H1 (cell line): ENCODE measurements around the gene ZNF593. TPM values are rescaled to one million over a fixed set of nuclear protein-coding genes. Genes with fewer than 3 reads are reported as not detected.

Source experiments
- CTCF ChIA-PET: fragments of 300-600 bp; sonication (Branson Sonifier 250); formaldehyde crosslinking; loops from one replicate; lab custom pipeline; 2021; ENCODE audit not compliant: partially characterized antibody; lab: Charles Lee
- POLR2A ChIA-PET: fragments of 300-600 bp; sonication (Branson Sonifier 250); formaldehyde crosslinking; loops from one replicate; lab custom pipeline; 2021; ENCODE audit warnings: inconsistent platforms; ENCODE audit not compliant: partially characterized antibody; lab: Charles Lee
- DNase-seq, 2 experiments: peaks; one replicate each; pipeline versions ENCODE4 v3.0.0 to v3.0.0-alpha.2; 2010 to 2022; ENCODE audit warnings: low spot score in 2 of 2, low read depth in 1 of 2, mixed read lengths in 1 of 2
- FAIRE-seq: peaks from 2 replicates; lab custom pipeline; 2011; peaks lifted over from hg19 to GRCh38; lab: Jason Lieb, UNC
- H2AFZ ChIP-seq: 2 replicates; pipeline ENCODE4 v1.8.1; 2012; ENCODE audit warnings: low read length, inconsistent platforms
- H2AK5ac ChIP-seq: 2 replicates; pipeline ENCODE4 v1.6.1; 2013; ENCODE audit warnings: low read depth, low read length
- H2BK120ac ChIP-seq: replicated peaks from 2 replicates; pipeline ENCODE3; 2013; ENCODE audit warnings: low read depth, low read length, inconsistent platforms
- H2BK12ac ChIP-seq: 2 replicates; pipeline ENCODE4 v1.6.1; 2013; ENCODE audit warnings: low read depth, low read length
- H2BK15ac ChIP-seq: 2 replicates; pipeline ENCODE4 v1.6.1; 2013; ENCODE audit warnings: low read length
- H2BK20ac ChIP-seq: 2 replicates; pipeline ENCODE4 v1.6.1; 2013; ENCODE audit warnings: low read length
- H2BK5ac ChIP-seq: 2 replicates; pipeline ENCODE4 v1.6.1; 2013; ENCODE audit warnings: low read depth, low read length
- H3K14ac ChIP-seq: 2 replicates; pipeline ENCODE4 v1.6.1; 2013; ENCODE audit warnings: inconsistent platforms; ENCODE audit not compliant: insufficient read length
- H3K18ac ChIP-seq: 2 replicates; pipeline ENCODE4 v1.6.1; 2013; ENCODE audit warnings: low read length; ENCODE audit errors: extremely low read depth
- H3K23ac ChIP-seq: 2 replicates; pipeline ENCODE4 v1.6.1; 2013; ENCODE audit warnings: inconsistent platforms; ENCODE audit not compliant: insufficient read length
- H3K23me2 ChIP-seq: 2 replicates; pipeline ENCODE4 v1.6.1; 2013; ENCODE audit warnings: low read depth, low read length
- H3K27ac ChIP-seq: 2 replicates; pipeline ENCODE4 v1.6.1; 2011; ENCODE audit warnings: low read depth, low read length, inconsistent platforms
- H3K27me3 ChIP-seq, 4 experiments: replicated peaks in 1 of 4; 1 replicate in 1 of 4; 2 replicates in 3 of 4; pipeline versions ENCODE4 v1.6.1 to v1.8.1; 2011 to 2013; ENCODE audit warnings: low read length in 3 of 4, mild to moderate bottlenecking in 3 of 4, inconsistent platforms in 2 of 4, mixed read lengths in 2 of 4, moderate library complexity in 1 of 4; ENCODE audit not compliant: control insufficient read depth in 3 of 4, insufficient read depth in 3 of 4; ENCODE audit errors: extremely low read depth in 1 of 4
- H3K36me3 ChIP-seq, 4 experiments: 2 replicates each; pipeline versions ENCODE4 v1.6.1 to v1.8.1; 2011 to 2013; ENCODE audit warnings: mild to moderate bottlenecking in 4 of 4, low read length in 3 of 4, moderate library complexity in 2 of 4, control low read depth in 1 of 4, inconsistent platforms in 1 of 4; ENCODE audit not compliant: insufficient read depth in 4 of 4, control insufficient read depth in 2 of 4
- H3K4ac ChIP-seq: replicated peaks from 2 replicates; pipeline ENCODE3; 2013; ENCODE audit warnings: low read length, low read depth, mixed read lengths, inconsistent platforms; ENCODE audit not compliant: insufficient read length
- H3K4me1 ChIP-seq, 4 experiments: replicated peaks in 1 of 4; 1 replicate in 1 of 4; 2 replicates in 3 of 4; pipeline versions ENCODE4 v1.6.1 to v1.8.1; 2011 to 2013; ENCODE audit warnings: low read length in 3 of 4, inconsistent platforms in 2 of 4, mixed read lengths in 1 of 4; ENCODE audit not compliant: insufficient read depth in 4 of 4, control insufficient read depth in 3 of 4
- H3K4me2 ChIP-seq, 2 experiments: 2 replicates each; pipeline versions ENCODE4 v1.6.1 to v1.8.1; 2011 to 2013; ENCODE audit warnings: low read depth in 2 of 2, low read length in 2 of 2, control low read depth in 1 of 2, inconsistent platforms in 1 of 2, mild to moderate bottlenecking in 1 of 2; ENCODE audit not compliant: insufficient read depth in 1 of 2
- H3K4me3 ChIP-seq, 4 experiments: fragments of 200-600, 300-600 bp in 1 of 4; sonication (generic), shearing (Covaris generic), sonication (Bioruptor Twin) in 1 of 4; 2 replicates each; pipeline versions ENCODE4 v1.5.1 to v1.8.1; 2011 to 2016; ENCODE audit warnings: low read length in 4 of 4, low read depth in 3 of 4, control low read depth in 2 of 4, inconsistent platforms in 2 of 4, mild to moderate bottlenecking in 2 of 4, mixed read lengths in 1 of 4, moderate library complexity in 1 of 4; ENCODE audit not compliant: insufficient read depth in 2 of 4; ENCODE audit errors: extremely low read depth in 1 of 4
- H3K56ac ChIP-seq: replicated peaks from 2 replicates; pipeline ENCODE3; 2013; ENCODE audit warnings: low read depth, mild to moderate bottlenecking, mixed read lengths, low read length, inconsistent platforms; ENCODE audit not compliant: insufficient read length
- H3K79me1 ChIP-seq: 2 replicates; pipeline ENCODE4 v1.6.1; 2013; ENCODE audit warnings: low read depth, low read length, control low read depth
- H3K79me2 ChIP-seq, 2 experiments: 2 replicates each; pipeline versions ENCODE4 v1.6.1 to v1.8.1; 2012 to 2013; ENCODE audit warnings: low read length in 2 of 2, mild to moderate bottlenecking in 2 of 2, inconsistent platforms in 1 of 2; ENCODE audit not compliant: insufficient read depth in 2 of 2, control insufficient read depth in 1 of 2
- H3K9ac ChIP-seq, 4 experiments: replicated peaks in 1 of 4; 1 replicate in 1 of 4; 2 replicates in 3 of 4; pipeline versions ENCODE4 v1.6.1 to v1.8.1; 2011 to 2013; ENCODE audit warnings: low read depth in 3 of 4, low read length in 3 of 4, control low read depth in 2 of 4, mild to moderate bottlenecking in 2 of 4, moderate library complexity in 2 of 4, inconsistent platforms in 1 of 4; ENCODE audit errors: extremely low read depth in 1 of 4
- H3K9me3 ChIP-seq, 2 experiments: 2 replicates each; pipeline versions ENCODE4 v1.6.1 to v1.8.1; 2012 to 2013; ENCODE audit warnings: mild to moderate bottlenecking in 2 of 2, moderate library complexity in 2 of 2, control low read depth in 1 of 2, inconsistent platforms in 1 of 2, low read depth in 1 of 2, low read length in 1 of 2, mixed read lengths in 1 of 2; ENCODE audit not compliant: insufficient read depth in 2 of 2
- H4K20me1 ChIP-seq, 2 experiments: replicated peaks in 1 of 2; 2 replicates each; pipeline versions ENCODE3 to v1.8.1; 2011 to 2013; ENCODE audit warnings: inconsistent platforms in 2 of 2, low read length in 2 of 2, mild to moderate bottlenecking in 1 of 2; ENCODE audit not compliant: insufficient read depth in 2 of 2, control insufficient read depth in 1 of 2
- H4K5ac ChIP-seq: 2 replicates; pipeline ENCODE4 v1.6.1; 2013; ENCODE audit warnings: low read length, low read depth, mixed read lengths, inconsistent platforms; ENCODE audit not compliant: insufficient read length
- H4K8ac ChIP-seq: 2 replicates; pipeline ENCODE4 v1.8.0; 2013; ENCODE audit warnings: mild to moderate bottlenecking, moderate library complexity, low read length, inconsistent platforms; ENCODE audit not compliant: insufficient read depth; ENCODE audit errors: extremely low read depth
- H4K91ac ChIP-seq: replicated peaks from 2 replicates; pipeline ENCODE3; 2013; ENCODE audit warnings: low read length, mixed read lengths, inconsistent platforms; ENCODE audit not compliant: insufficient read length
- ASH2L ChIP-seq: fragments of 200-600, 300-600 bp; sonication (generic); IDR thresholded peaks from one replicate; pipeline ENCODE4 v1.7.1; 2017; ENCODE audit warnings: low read length
- BRCA1 ChIP-seq: IDR thresholded peaks from 2 replicates; pipeline ENCODE4 v1.6.1; 2012; ENCODE audit warnings: low read depth, low read length, improper control_type of control experiment
- CHD1 ChIP-seq: IDR thresholded peaks from 2 replicates; pipeline ENCODE4 v1.6.1; 2012; ENCODE audit warnings: low read depth, low read length, improper control_type of control experiment
- EZH2 ChIP-seq: fragments of 200-600 bp; sonication (generic); IDR thresholded peaks from 2 replicates; pipeline ENCODE4 v1.7.1; 2012; ENCODE audit warnings: low read depth, mild to moderate bottlenecking, moderate library complexity, low read length, inconsistent platforms; ENCODE audit not compliant: severe bottlenecking
- JUN ChIP-seq: IDR thresholded peaks from 2 replicates; pipeline ENCODE4 v1.6.1; 2011; ENCODE audit warnings: low read depth, mild to moderate bottlenecking, improper control_type of control experiment, low read length
- JUND ChIP-seq: IDR thresholded peaks from 2 replicates; pipeline ENCODE4 v1.6.1; 2011; ENCODE audit warnings: mild to moderate bottlenecking, improper control_type of control experiment, low read length
- KDM5A ChIP-seq: fragments of 200-600 bp; IDR thresholded peaks from 2 replicates; pipeline ENCODE4 v1.7.1; 2012; ENCODE audit warnings: mild to moderate bottlenecking, low read length, inconsistent platforms, mixed read lengths
- PHF8 ChIP-seq: fragments of 200-600 bp; sonication (generic); conservative IDR thresholded peaks from 2 replicates; pipeline ENCODE4 v1.7.1; 2012; ENCODE audit warnings: low read depth, mild to moderate bottlenecking, inconsistent platforms, low read length, moderate library complexity
- POLR2A ChIP-seq, 2 experiments: IDR thresholded peaks; 1 replicate in 1 of 2; 2 replicates in 1 of 2; pipeline ENCODE4 v1.6.1; 2011; ENCODE audit warnings: low read depth in 2 of 2, low read length in 2 of 2, mild to moderate bottlenecking in 2 of 2; ENCODE audit errors: control extremely low read depth in 1 of 2
- RXRA ChIP-seq: IDR thresholded peaks from 2 replicates; pipeline ENCODE4 v1.6.1; 2011; ENCODE audit warnings: low read depth, mild to moderate bottlenecking, low read length, moderate library complexity; ENCODE audit not compliant: insufficient read depth
- SAP30 ChIP-seq: fragments of 300-600 bp; sonication (generic); IDR thresholded peaks from 2 replicates; pipeline ENCODE4 v1.7.1; 2012; ENCODE audit warnings: low read length, moderate library complexity, mild to moderate bottlenecking, inconsistent platforms; ENCODE audit not compliant: insufficient read depth, insufficient replicate concordance
- SP1 ChIP-seq: IDR thresholded peaks from 2 replicates; pipeline ENCODE4 v1.6.1; 2011; ENCODE audit warnings: low read depth, low read length
- TEAD4 ChIP-seq: IDR thresholded peaks from 2 replicates; pipeline ENCODE4 v1.6.1; 2012; ENCODE audit warnings: low read depth, low read length, inconsistent platforms, mixed read lengths
- WGBS, 2 experiments: shearing (Covaris generic) in 1 of 2; methylation state at CpG; one replicate each; pipeline versions ENCODE4 v1.1.6 to v1.1.7; 2013 to 2015; ENCODE audit warnings: low lambda C conversion rate in 2 of 2, mixed read lengths in 2 of 2, inconsistent platforms in 1 of 2, low coverage in 1 of 2, missing lambda C conversion rate in 1 of 2; ENCODE audit not compliant: insufficient replicate concordance in 2 of 2, insufficient coverage in 1 of 2, insufficient read length in 1 of 2; ENCODE audit errors: extremely low coverage in 1 of 2, missing lambda C conversion rate in 1 of 2; 5-methylcytosine and 5-hydroxymethylcytosine counted together
- polyA plus RNA-seq, 7 experiments: library from polyadenylated mRNA; depleted of rRNA in 3 of 7; stranded (reverse) in 5 of 7; unstranded in 2 of 7; fragments of >200 nt in 5 of 7; fragments of 200-250 nt in 2 of 7; gene quantifications; 1 replicate in 5 of 7; 2 replicates in 1 of 7; 4 replicates in 1 of 7; pipeline versions ENCODE4 v1.2.1 to v1.2.3, GENCODE V29; 2011 to 2013; ENCODE audit warnings: missing spikeins in 2 of 7, mixed read lengths in 2 of 7
- total RNA-seq: library from RNA; stranded (reverse); fragmentation: NEBNext Ultra II Directional; extraction: Animal tissue kit (Norgen Biotek cat#: 25700); gene quantifications from 2 replicates; pipeline ENCODE4 v1.2.1, GENCODE V29; 2021

Gene ZNF593
- total and polyA plus RNA-seq, 2 of the 8 experiments (the other 6 are each of a cell fraction or from before 2014, with no cell fraction given), result 38.2 to 68.0 TPM

DNA sequence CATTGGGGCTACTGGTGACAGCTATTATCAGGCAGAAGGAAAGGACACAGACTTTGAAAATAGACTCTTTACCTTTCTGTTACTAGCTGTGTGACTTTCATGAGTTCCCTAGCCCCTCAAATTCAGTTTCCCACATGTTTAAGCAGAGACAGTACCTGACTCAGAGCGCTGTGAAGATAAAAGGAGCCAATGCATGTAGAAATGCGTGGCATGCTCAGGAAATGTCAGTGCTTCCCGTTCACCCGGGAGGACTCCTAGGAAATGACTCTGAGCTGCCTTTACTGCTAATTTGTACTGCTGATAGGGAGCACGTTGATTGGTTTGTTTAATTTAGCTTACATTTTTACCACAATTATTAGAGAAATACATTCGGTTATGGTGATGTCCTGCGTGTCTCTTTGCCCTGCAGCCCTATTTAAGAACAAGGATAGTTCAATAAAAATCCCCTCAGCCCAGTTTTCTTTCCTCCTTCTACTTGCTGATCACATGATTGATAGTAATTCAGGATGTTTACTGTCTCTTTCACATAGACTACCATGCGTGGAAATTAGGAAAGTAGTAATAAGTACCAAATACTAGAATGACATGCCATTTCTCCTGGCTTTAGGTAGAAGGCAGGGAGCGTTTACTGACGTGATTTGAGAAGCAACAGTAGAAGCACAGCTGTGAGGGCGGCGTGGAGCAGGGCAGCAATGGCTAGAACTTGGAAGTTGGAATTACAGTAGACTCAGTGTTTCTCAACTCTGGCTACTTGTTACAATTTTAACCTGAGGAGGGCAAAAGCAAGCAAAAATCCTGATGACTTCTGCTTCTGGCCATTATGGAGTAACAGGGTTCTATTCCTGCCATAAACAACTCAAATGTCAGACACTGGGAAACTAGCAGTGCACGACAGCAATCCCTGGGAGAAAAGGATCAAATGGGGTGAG, 42.2 kb upstream of the ZNF593 start:
- FAIRE-seq, result no peak
- ChIA-PET POLR2A (interaction anchor here (0.8 to 1.9 kb wide), 4 partner anchors 7 to 24 kb away, joined by 3 to 4 read pairs (median 4); no protein-coding TSS in a partner anchor), CTCF (interaction anchor here (0.7 to 4.2 kb wide), 7 partner anchors 10 to 98 kb away, joined by 3 to 44 read pairs (median 4); partner anchors contain the start of gene ZNF593)
- Histone ChIP-seq H3K9me3 (no peaks in the 10 kb centered on the region), H4K5ac (no peak overlapping the region), H3K27ac (no peak overlapping the region), H4K8ac (no peak overlapping the region), H2BK15ac (no peak overlapping the region), H3K18ac (no peak overlapping the region), H3K4me2 (no peak overlapping the region), H3K23ac (no peak overlapping the region), H3K14ac (no peak overlapping the region), H3K9ac (no peak overlapping the region), H4K20me1 (peaks cover 0 to 2% of the 10 kb centered on the region in 2 experiments), H3K79me2 (no peaks in the 10 kb centered on the region), H3K27me3 (no peaks in the 10 kb centered on the region), H3K23me2 (no peaks in the 10 kb centered on the region; the same call in 1 of the 2 replicates), H2BK5ac (no peak overlapping the region), H2BK20ac (no peak overlapping the region), H3K4ac (no peak overlapping the region), H3K4me3 (no peak overlapping the region), H2AK5ac (no peak overlapping the region), H3K79me1 (no peaks in the 10 kb centered on the region), H2BK120ac (no peak overlapping the region), H3K4me1 (no peaks in the 10 kb centered on the region), H2BK12ac (no peak overlapping the region), H3K56ac (no peak overlapping the region), H4K91ac (no peak overlapping the region), H3K36me3 (peaks cover 0 to 1% (median 0%) of the 10 kb centered on the region in 4 experiments; a peak in 1 of 8 replicates), H2AFZ (no peak overlapping the region)
- 82% methylated on average over 13 of the region's 13 CpGs; no CpG with 5 or more reads in 1 of the 2 experiments for WGBS, 2 experiments
- peak in 1 of 2 experiments; percentile 33 for DNase-seq
- no peak for TF ChIP-seq PHF8
- TF ChIP-seq JUND, result no peak
- no peak for TF ChIP-seq RXRA
- no peak for TF ChIP-seq EZH2
- TF ChIP-seq BRCA1, result no peak
- no peak for TF ChIP-seq SAP30
- no peak for TF ChIP-seq ASH2L
- no peak for TF ChIP-seq CHD1
- no peak for TF ChIP-seq TEAD4
- TF ChIP-seq KDM5A, result no peak
- no peak for TF ChIP-seq POLR2A (IDR thresholded peaks at IDR 0.05; ENCODE audit: control extremely low read depth in 1 of 2, low read depth in 2 of 2, low read length in 2 of 2)
- TF ChIP-seq SP1, result no peak
- no peak for TF ChIP-seq JUN
